H1 (cell line): ENCODE data around the gene CAPZA2.

Source experiments
- CBX8 ChIP-seq: fragments of 300-800, 300-1000 bp; sonication (generic); IDR thresholded peaks from 2 replicates; pipeline ENCODE4 v1.7.1; 2016; ENCODE audit warnings: low read depth, low read length, borderline replicate concordance
- CEBPB ChIP-seq: IDR thresholded peaks from 2 replicates; pipeline ENCODE4 v1.6.1; 2012; ENCODE audit warnings: low read depth, low read length
- SAP30 ChIP-seq: fragments of 300-600 bp; sonication (generic); IDR thresholded peaks from 2 replicates; pipeline ENCODE4 v1.7.1; 2012; ENCODE audit warnings: low read length, moderate library complexity, mild to moderate bottlenecking, inconsistent platforms; ENCODE audit not compliant: insufficient read depth, insufficient replicate concordance
- TAF1 ChIP-seq: IDR thresholded peaks from 2 replicates; pipeline ENCODE4 v1.6.1; 2011; ENCODE audit warnings: mild to moderate bottlenecking, low read depth, low read length
- TF ChIP-seq, protein P1 (sequence below), 3 experiments: IDR thresholded peaks; 1 replicate in 2 of 3; 2 replicates in 1 of 3; pipeline versions ENCODE4 v1.5.1 to v1.6.1; 2011; ENCODE audit warnings: low read length in 3 of 3, mild to moderate bottlenecking in 3 of 3, inconsistent platforms in 2 of 3, low read depth in 1 of 3, moderate library complexity in 1 of 3; ENCODE audit not compliant: insufficient read depth in 1 of 3; ENCODE audit errors: control extremely low read depth in 1 of 3

DNA sequence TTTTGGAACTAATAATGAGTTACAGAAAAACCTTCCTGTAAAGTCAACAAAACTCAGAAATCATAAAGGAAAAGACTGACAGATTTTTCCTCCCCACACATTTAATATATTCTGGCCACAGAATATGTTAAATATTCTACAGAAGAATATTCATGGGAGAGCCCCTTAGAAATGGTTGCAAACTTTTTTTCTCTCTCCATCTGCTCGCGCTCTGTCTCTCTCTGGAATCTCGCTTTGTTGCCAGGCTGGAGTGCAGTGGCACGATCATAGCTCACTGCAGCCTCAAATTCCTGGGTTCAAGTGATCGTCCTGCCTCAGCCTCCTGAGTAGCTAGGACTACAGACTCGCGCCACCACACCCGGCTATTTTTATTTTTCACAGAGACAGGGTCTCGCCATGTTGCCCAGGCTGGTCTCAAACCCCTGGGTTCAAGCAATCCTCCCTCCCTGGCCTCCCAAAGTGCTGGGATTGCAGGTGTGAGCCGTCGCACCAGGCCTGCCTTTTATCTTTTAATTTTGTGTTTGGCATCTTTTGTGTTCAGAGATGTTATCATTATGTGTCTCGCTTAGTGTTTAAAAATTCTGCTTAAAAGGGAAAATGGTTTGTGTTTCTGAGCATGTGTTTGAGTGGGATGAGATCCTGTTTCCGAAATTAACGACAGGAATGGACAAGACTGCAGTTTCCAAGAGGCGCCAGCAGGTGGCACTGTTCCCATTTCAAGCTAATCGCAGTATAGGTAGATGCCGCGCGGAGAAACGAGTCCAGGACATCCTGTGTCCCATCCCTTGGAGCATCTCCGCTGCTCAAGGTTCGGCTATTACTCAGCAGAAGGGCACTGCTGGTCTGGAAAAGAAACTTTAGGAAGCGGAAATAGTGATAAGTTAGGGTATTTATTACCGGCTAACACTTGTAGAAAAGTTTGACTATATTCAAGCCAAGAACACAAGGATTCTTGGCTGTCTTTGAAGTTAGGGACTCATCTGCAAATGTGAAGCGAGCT is 67.8 kb downstream of the CAPZA2 start:
- TF ChIP-seq, protein P1, sequence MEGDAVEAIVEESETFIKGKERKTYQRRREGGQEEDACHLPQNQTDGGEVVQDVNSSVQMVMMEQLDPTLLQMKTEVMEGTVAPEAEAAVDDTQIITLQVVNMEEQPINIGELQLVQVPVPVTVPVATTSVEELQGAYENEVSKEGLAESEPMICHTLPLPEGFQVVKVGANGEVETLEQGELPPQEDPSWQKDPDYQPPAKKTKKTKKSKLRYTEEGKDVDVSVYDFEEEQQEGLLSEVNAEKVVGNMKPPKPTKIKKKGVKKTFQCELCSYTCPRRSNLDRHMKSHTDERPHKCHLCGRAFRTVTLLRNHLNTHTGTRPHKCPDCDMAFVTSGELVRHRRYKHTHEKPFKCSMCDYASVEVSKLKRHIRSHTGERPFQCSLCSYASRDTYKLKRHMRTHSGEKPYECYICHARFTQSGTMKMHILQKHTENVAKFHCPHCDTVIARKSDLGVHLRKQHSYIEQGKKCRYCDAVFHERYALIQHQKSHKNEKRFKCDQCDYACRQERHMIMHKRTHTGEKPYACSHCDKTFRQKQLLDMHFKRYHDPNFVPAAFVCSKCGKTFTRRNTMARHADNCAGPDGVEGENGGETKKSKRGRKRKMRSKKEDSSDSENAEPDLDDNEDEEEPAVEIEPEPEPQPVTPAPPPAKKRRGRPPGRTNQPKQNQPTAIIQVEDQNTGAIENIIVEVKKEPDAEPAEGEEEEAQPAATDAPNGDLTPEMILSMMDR (IDR thresholded peaks at IDR 0.05; ENCODE audit: control extremely low read depth in 1 of 3, insufficient read depth in 1 of 3, low read depth in 1 of 3, low read length in 3 of 3) = peak; percentile 73 to 96 (median 89)
- TF ChIP-seq CEBPB (no peak), SAP30 (no peak), TAF1 (no peak), CBX8 (no peak)
